ENCODE measurements around the gene SLC4A1. TPM values are rescaled to one million over a fixed set of nuclear protein-coding genes. Genes with fewer than 3 reads are reported as not detected.

Gene SLC4A1
- total RNA-seq, 6 experiments from 2014 or later: 0.06 to 31.8 (median 1.2) TPM

DNA sequence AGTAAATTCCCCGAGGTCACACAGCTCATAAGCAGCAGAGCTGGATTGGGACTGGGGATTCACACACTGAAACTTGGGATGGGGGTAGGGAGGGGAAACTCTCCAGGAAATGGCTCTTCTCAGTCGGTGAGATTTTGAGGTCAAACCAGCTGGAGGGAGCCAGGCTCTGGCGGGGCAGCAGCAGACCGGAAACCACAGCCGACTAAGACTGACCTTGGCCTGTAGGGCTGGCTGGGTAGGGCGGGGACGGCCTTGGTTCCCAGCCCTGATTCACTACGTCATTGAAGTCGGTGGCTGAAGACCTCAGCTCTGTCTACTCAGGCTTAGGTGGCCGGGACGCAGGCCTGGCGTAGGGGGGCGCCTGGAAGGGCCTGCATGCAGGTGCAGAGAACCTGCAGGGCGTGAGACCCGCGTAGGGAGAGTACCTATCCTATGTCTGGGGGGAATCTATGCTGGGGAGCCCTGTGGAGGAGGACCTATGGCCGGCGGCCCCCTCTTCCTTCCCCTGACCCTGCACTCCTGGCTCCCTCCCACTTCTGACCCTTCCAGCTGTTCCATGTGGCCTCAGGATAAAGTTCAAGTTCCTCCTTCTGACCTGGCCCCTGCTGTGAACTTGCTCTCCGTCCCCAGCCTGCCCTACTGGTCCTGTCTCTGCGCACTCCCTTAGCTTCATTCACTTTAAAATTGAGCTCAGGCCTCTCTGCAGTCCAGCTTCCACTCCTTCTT is 11.9 kb upstream of the SLC4A1 start:
- no peaks in the 10 kb centered on the region for H3K36me3 ChIP-seq
- no peak overlapping the region for H3K4me3 ChIP-seq
- peaks cover 0 to 4% (median 0%) of the 10 kb centered on the region in 4 donors for H3K4me1 ChIP-seq
- H3K27me3 ChIP-seq: no peaks in the 10 kb centered on the region
- no peak for TF ChIP-seq POLR2A (IDR thresholded peaks at IDR 0.05)
- TF ChIP-seq, protein P1, sequence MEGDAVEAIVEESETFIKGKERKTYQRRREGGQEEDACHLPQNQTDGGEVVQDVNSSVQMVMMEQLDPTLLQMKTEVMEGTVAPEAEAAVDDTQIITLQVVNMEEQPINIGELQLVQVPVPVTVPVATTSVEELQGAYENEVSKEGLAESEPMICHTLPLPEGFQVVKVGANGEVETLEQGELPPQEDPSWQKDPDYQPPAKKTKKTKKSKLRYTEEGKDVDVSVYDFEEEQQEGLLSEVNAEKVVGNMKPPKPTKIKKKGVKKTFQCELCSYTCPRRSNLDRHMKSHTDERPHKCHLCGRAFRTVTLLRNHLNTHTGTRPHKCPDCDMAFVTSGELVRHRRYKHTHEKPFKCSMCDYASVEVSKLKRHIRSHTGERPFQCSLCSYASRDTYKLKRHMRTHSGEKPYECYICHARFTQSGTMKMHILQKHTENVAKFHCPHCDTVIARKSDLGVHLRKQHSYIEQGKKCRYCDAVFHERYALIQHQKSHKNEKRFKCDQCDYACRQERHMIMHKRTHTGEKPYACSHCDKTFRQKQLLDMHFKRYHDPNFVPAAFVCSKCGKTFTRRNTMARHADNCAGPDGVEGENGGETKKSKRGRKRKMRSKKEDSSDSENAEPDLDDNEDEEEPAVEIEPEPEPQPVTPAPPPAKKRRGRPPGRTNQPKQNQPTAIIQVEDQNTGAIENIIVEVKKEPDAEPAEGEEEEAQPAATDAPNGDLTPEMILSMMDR (IDR thresholded peaks at IDR 0.05): no peak
- WGBS (ENCODE audit: insufficient coverage, low coverage, low lambda C conversion rate, missing lambda C conversion rate): 8% methylated on average over 5 of the region's 20 CpGs
- peak overlapping the region; percentile 44 to 63 (median 49) for H3K27ac ChIP-seq
- H3K9me3 ChIP-seq: no peaks in the 10 kb centered on the region
- intact Hi-C loops (cut with DNase I): no loop called here
- DNase-seq: peak; percentile 68 to 78 (median 74)
- peak; percentile 91 to 96 (median 94) for ATAC-seq

DNA sequence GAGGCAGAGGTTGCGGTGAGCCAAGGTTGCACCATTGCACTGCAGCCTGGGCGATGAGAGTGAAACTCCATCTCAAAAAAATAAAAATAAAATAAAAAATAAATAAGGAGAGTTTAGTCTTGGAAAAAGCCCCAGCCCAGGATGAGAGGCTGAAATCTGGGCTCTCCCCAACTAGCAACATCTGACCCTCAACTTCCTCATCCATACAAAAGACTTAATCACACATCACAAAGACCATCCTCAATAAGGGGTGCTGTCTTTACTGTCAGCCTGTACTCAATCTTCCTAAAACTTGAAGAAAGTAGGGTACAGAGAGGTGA is 11.4 kb upstream of the SLC4A1 start:
- Histone ChIP-seq H3K27me3 (no peaks in the 10 kb centered on the region), H3K4me3 (no peak overlapping the region), H3K27ac (peak overlapping the region in 1 of 3 donors; percentile 63), H3K4me1 (peaks cover 0 to 4% (median 0%) of the 10 kb centered on the region in 4 donors), H3K9me3 (no peaks in the 10 kb centered on the region), H3K36me3 (no peaks in the 10 kb centered on the region)
- intact Hi-C loops (cut with DNase I): no loop called here
- 86% methylated on average over 1 of the region's 2 CpGs for WGBS (ENCODE audit: insufficient coverage, low coverage, low lambda C conversion rate, missing lambda C conversion rate)
- no peak for TF ChIP-seq POLR2A (IDR thresholded peaks at IDR 0.05)
- TF ChIP-seq, protein P1 (IDR thresholded peaks at IDR 0.05): no peak
- peak in 1 of 4 donors; percentile 14 for ATAC-seq
- no peak for DNase-seq

DNA sequence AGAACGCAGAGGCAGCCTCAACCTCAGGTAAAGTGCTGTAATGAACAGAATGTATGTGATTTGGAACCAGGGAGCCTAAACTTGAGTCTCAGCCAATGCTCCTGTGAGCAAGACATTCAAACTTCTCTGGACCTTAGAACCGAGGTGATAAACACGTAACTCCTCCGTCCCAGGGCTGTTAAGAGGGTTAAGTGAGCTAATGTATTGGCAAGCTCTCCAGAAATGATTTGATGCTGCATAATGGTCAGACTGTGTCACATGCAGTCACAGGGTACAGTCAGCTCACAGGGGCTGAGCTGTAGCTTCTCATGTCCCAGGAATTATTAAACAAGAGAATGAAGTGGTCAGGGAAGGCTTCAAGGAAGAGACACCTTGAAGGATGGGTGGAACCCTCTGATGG is 10.0 kb upstream of the SLC4A1 start:
- Histone ChIP-seq H3K4me3 (no peak overlapping the region), H3K9me3 (no peaks in the 10 kb centered on the region), H3K27me3 (no peaks in the 10 kb centered on the region), H3K4me1 (peaks cover 0 to 4% (median 0%) of the 10 kb centered on the region in 4 donors), H3K36me3 (no peaks in the 10 kb centered on the region), H3K27ac (no peak overlapping the region)
- ATAC-seq: no peak
- WGBS (ENCODE audit: insufficient coverage, low coverage, low lambda C conversion rate, missing lambda C conversion rate): 63% methylated on average over 4 of the region's 4 CpGs
- intact Hi-C loops (cut with DNase I): no loop called here
- no peak for DNase-seq
- no peak for TF ChIP-seq POLR2A (IDR thresholded peaks at IDR 0.05)
- TF ChIP-seq, protein P1 (IDR thresholded peaks at IDR 0.05): no peak

DNA sequence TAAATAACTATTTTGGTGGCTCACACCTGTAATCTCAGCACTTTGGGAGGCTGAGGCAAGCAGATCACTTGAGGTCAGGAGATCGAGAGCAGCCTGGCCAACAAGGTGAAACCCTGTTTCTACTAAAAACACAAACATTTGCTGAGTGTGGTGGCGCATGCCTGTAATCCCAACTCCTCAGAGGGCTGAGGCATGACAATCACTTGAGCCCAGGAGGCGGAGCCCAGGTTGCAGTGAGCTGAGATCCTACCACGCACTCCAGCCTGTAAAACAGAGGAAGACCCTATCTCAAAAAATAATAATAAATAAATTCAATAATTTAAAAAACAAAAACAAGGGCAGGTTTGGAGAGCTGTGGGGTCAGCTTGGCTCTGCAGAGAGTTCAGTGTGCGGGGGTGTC is 5.7 kb upstream of the SLC4A1 start:
- H3K9me3 ChIP-seq: no peaks in the 10 kb centered on the region
- H3K4me3 ChIP-seq: no peak overlapping the region
- DNase-seq: no peak
- no peak for ATAC-seq
- H3K27ac ChIP-seq: no peak overlapping the region
- H3K4me1 ChIP-seq: no peaks in the 10 kb centered on the region
- H3K36me3 ChIP-seq: no peaks in the 10 kb centered on the region
- no peaks in the 10 kb centered on the region for H3K27me3 ChIP-seq
- intact Hi-C loops (cut with DNase I): no loop called here
- WGBS (ENCODE audit: insufficient coverage, low coverage, low lambda C conversion rate, missing lambda C conversion rate): 91% methylated on average over 4 of the region's 5 CpGs
- TF ChIP-seq, protein P1 (IDR thresholded peaks at IDR 0.05): no peak
- TF ChIP-seq POLR2A (IDR thresholded peaks at IDR 0.05): no peak

Data from right lobe of liver (tissue), 6 donors.